SK-N-MC (cell line): ENCODE measurements around the gene JADE2.

Source experiments
- EZH2 ChIP-seq: fragments of 200-600 bp; sonication (generic); IDR thresholded peaks from one replicate; pipeline ENCODE4 v1.6.1; 2017; ENCODE audit warnings: antibody characterized with exemption
- POLR2AphosphoS5 ChIP-seq: IDR thresholded peaks from 2 replicates; pipeline ENCODE4 v1.6.1; 2012; ENCODE audit warnings: mild to moderate bottlenecking, low read depth, low read length, borderline replicate concordance

DNA sequence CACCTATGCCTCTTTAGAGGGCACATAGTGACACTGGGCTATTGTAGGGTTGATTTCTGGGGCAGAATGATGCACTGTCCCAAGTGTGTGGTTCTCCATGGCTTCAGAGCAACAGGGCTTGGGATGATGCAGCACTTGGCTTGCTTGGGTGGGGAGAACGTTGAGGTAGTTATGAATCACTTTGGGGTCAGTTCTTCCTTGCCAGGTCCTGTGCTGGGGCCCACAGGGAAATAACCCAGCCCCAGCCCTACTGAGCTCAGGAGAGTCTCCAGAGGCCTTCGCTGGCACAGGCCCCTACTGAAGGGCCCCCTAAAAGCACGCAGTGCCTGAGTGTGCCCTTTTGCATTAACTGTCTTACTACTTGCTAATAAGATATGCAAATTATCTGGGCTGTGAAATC, 24.2 kb downstream of the JADE2 start:
- no peak for TF ChIP-seq EZH2
- TF ChIP-seq POLR2AphosphoS5: no peak
